Uterus (tissue), 2 donors: ENCODE data around the gene ACSS2.

Experiments
- CTCF ChIP-seq, 4 experiments: fragments of 200-600 bp in 2 of 4; fragments of 450-650 bp in 2 of 4; sonication (generic) in 2 of 4; IDR thresholded peaks; one replicate each; pipeline ENCODE4 v1.5.1; 2016 to 2019; ENCODE audit warnings: antibody characterized with exemption in 4 of 4, mild to moderate bottlenecking in 2 of 4, moderate library complexity in 1 of 4
- POLR2A ChIP-seq, 2 donors: fragments of 450-650 bp; IDR thresholded peaks; one replicate each; pipeline ENCODE4 v1.6.1; 2016; ENCODE audit warnings: antibody characterized with exemption in 2 of 2, mild to moderate bottlenecking in 1 of 2, moderate library complexity in 1 of 2

GRCh38 chr20:34850969-34851368, 25.4 kb upstream of the ACSS2 start:
- TF ChIP-seq CTCF (IDR thresholded peaks at IDR 0.05) (no peak), POLR2A (IDR thresholded peaks at IDR 0.05) (no peak)
